K562 (cell line): ENCODE data around the gene SULT2B1. TPM values are rescaled to one million over a fixed set of nuclear protein-coding genes. Genes with fewer than 3 reads are reported as not detected.
A peak's percentile ranks its signal among the peaks of the same experiment; 100 is the strongest.

Experiments
- CBX3 ChIP-seq, 2 experiments: IDR thresholded peaks; 1 replicate in 1 of 2; 2 replicates in 1 of 2; pipeline ENCODE4 v1.6.1; 2012; ENCODE audit warnings: inconsistent platforms in 2 of 2, low read length in 2 of 2, borderline replicate concordance in 1 of 2, control low read depth in 1 of 2
- CREB3 ChIP-seq: fragments of 450-650 bp; conservative IDR thresholded peaks from 2 replicates; pipeline ENCODE4 v1.6.1; 2016; ENCODE audit warnings: missing genetic modification characterization, low read depth, mild to moderate bottlenecking, missing compliant biosample characterization, moderate library complexity
- CSDE1 ChIP-seq, 2 experiments: fragments of 450-650 bp; IDR thresholded peaks; 2 replicates each; pipeline ENCODE4 v1.6.1; 2016; ENCODE audit warnings: mild to moderate bottlenecking in 1 of 2
- HEY1 ChIP-seq: fragments of 250-450 bp; sonication (Bioruptor Pico); IDR thresholded peaks from 2 replicates; pipeline ENCODE4 v1.5.0; 2020; ENCODE audit warnings: mild to moderate bottlenecking, moderate library complexity, borderline replicate concordance
- HMG20A ChIP-seq: fragments of 450-650 bp; formaldehyde crosslinking; conservative IDR thresholded peaks from 2 replicates; pipeline ENCODE4 v1.4.0; 2020; ENCODE audit warnings: mild to moderate bottlenecking, mixed read lengths
- HMGXB4 ChIP-seq: sonication (generic); formaldehyde crosslinking; IDR thresholded peaks from 2 replicates; pipeline ENCODE4 v1.8.1; 2023; ENCODE audit warnings: mild to moderate bottlenecking, missing genetic modification reagents
- HNRNPUL1 ChIP-seq: fragments of 200-400 bp; formaldehyde crosslinking; IDR thresholded peaks from 2 replicates; pipeline ENCODE4 v1.6.1; 2017; ENCODE audit warnings: low read length
- IRF1 ChIP-seq: sonication (generic); formaldehyde crosslinking; IDR thresholded peaks from 2 replicates; pipeline ENCODE4 v1.8.0; 2022; ENCODE audit warnings: missing genetic modification reagents, mild to moderate bottlenecking, borderline replicate concordance
- KDM1A ChIP-seq, 2 experiments: fragments of 450-650 bp; IDR thresholded peaks; 2 replicates each; pipeline ENCODE4 v1.6.1; 2016; ENCODE audit warnings: mild to moderate bottlenecking in 2 of 2
- MYC ChIP-seq, 2 experiments: fragments of 250-450 bp in 1 of 2; sonication (Bioruptor Pico) in 1 of 2; IDR thresholded peaks; 2 replicates each; pipeline versions ENCODE4 v1.5.1 to v1.6.1; 2012 to 2021; ENCODE audit warnings: low read depth in 2 of 2, borderline replicate concordance in 1 of 2, improper control_type of control experiment in 1 of 2, low read length in 1 of 2, mild to moderate bottlenecking in 1 of 2, moderate library complexity in 1 of 2
- SAP30 ChIP-seq: fragments of 200-600 bp; sonication (generic); IDR thresholded peaks from 2 replicates; pipeline ENCODE4 v1.6.1; 2012; ENCODE audit warnings: borderline replicate concordance, low read depth, mild to moderate bottlenecking, moderate library complexity, low read length, control low read depth, inconsistent platforms; ENCODE audit not compliant: insufficient read depth, poor library complexity, severe bottlenecking
- TCF7L2 ChIP-seq: fragments of 150-350 bp; IDR thresholded peaks from 2 replicates; pipeline ENCODE4 v1.6.1; 2016; ENCODE audit warnings: low read depth, mild to moderate bottlenecking, low read length, moderate library complexity
- YY1 ChIP-seq, 3 experiments: IDR thresholded peaks; 2 replicates each; pipeline ENCODE4 v1.6.1; 2011; ENCODE audit warnings: low read length in 2 of 3, mild to moderate bottlenecking in 2 of 3, moderate library complexity in 2 of 3, borderline replicate concordance in 1 of 3, control low read depth in 1 of 3, low read depth in 1 of 3; ENCODE audit not compliant: insufficient read depth in 3 of 3, insufficient replicate concordance in 2 of 3, control insufficient read depth in 1 of 3, insufficient read length in 1 of 3; ENCODE audit errors: extremely low read depth in 1 of 3
- ZEB2 ChIP-seq: fragments of 450-650 bp; IDR thresholded peaks from 2 replicates; pipeline ENCODE4 v1.6.1; 2016
- ZNF609 ChIP-seq: sonication (generic); formaldehyde crosslinking; IDR thresholded peaks from 2 replicates; pipeline ENCODE4 v1.8.1; 2023; ENCODE audit warnings: missing genetic modification reagents, mild to moderate bottlenecking, borderline replicate concordance
- ZZZ3 ChIP-seq: fragments of 450-650 bp; IDR thresholded peaks from 2 replicates; pipeline ENCODE4 v1.6.1; 2016; ENCODE audit warnings: antibody characterized with exemption, mild to moderate bottlenecking, moderate library complexity
- polyA plus RNA-seq, 8 experiments: library from polyadenylated mRNA; depleted of rRNA in 4 of 8; stranded (reverse) in 5 of 8; unstranded in 3 of 8; fragments of >200 nt; fragmentation: Nextera tagmentation in 2 of 8; fragmentation: Illumina TruSeq in 1 of 8; extraction: Ambion mirVana in 2 of 8; extraction: Trizol in 1 of 8; gene quantifications; 2 replicates each; pipeline versions ENCODE4 v1.2.1 to v1.2.3, GENCODE V29; 2011 to 2014; ENCODE audit warnings: inconsistent platforms in 1 of 8, missing spikeins in 1 of 8
- total RNA-seq, 7 experiments: library from RNA; depleted of rRNA in 6 of 7; stranded (reverse); fragments of >200 nt in 6 of 7; fragmentation: Illumina TruSeq in 2 of 7; extraction: Trizol in 2 of 7; gene quantifications; 2 replicates each; pipeline versions ENCODE4 v1.2.1 to v1.2.3, GENCODE V29; 2011 to 2021; ENCODE audit warnings: low replicate concordance in 1 of 7

Gene SULT2B1
- total and polyA plus RNA-seq, 9 of the 15 experiments (the other 6 are each of a cell fraction or from before 2014, with no cell fraction given) = 0.09 to 0.62 (median 0.22) TPM; not detected in 2

GRCh38 chr19:48633148-48634035, 81.4 kb downstream of the SULT2B1 start (continued):
- TF ChIP-seq SAP30 (no peak), CSDE1 (IDR thresholded peaks at IDR 0.05) (no peak), HMGXB4 (no peak), CBX3 (IDR thresholded peaks at IDR 0.05; ENCODE audit: borderline replicate concordance in 1 of 2, low read length in 2 of 2) (no peak), ZEB2 (peak; percentile 82), CREB3 (no peak; the same call in 1 of the 2 replicates), KDM1A (IDR thresholded peaks at IDR 0.05) (peak; percentile 62 to 71), TCF7L2 (no peak), ZNF609 (CRISPR knock-in tag) (no peak), IRF1 (CRISPR knock-in tag) (no peak), HNRNPUL1 (no peak), YY1 (IDR thresholded peaks at IDR 0.05; ENCODE audit: borderline replicate concordance in 1 of 3, control insufficient read depth in 1 of 3, extremely low read depth in 1 of 3, insufficient read depth in 3 of 3, insufficient read length in 1 of 3, insufficient replicate concordance in 2 of 3, low read depth in 1 of 3, low read length in 2 of 3) (no peak), ZZZ3 (no peak), MYC (IDR thresholded peaks at IDR 0.05; ENCODE audit: low read depth, low read length) (peak; percentile 66), MYC (CRISPR knock-in tag; IDR thresholded peaks at IDR 0.05; ENCODE audit: borderline replicate concordance, low read depth) (no peak), HEY1 (CRISPR knock-in tag) (no peak), HMG20A (CRISPR knock-in tag) (no peak)
